BE2C (cell line): ENCODE results near the gene APOOL.
"Not testable (repeated sequence)": the region's sequence is repeated elsewhere in the genome, so short reads cannot be mapped to it uniquely, and the experiment has no call there.

Experiments
- DNase-seq: peaks from one replicate; pipeline ENCODE4 v3.0.0-alpha.2; 2020
- H3K27me3 ChIP-seq: fragments of 250-450 bp; sonication (Bioruptor Pico); 2 replicates; pipeline ENCODE4 v1.5.1; 2020; ENCODE audit warnings: mild to moderate bottlenecking
- H3K36me3 ChIP-seq: fragments of 250-450 bp; sonication (Bioruptor Pico); 2 replicates; pipeline ENCODE4 v1.5.1; 2020; ENCODE audit warnings: mild to moderate bottlenecking
- H3K4me1 ChIP-seq: fragments of 250-450 bp; sonication (Bioruptor Pico); 2 replicates; pipeline ENCODE4 v1.5.1; 2020
- H3K4me3 ChIP-seq: 2 replicates; pipeline ENCODE4 v1.5.1; 2011; ENCODE audit warnings: low read depth, low read length
- H3K9me3 ChIP-seq: fragments of 250-450 bp; sonication (Bioruptor Pico); 2 replicates; pipeline ENCODE4 v1.5.1; 2020
- TF ChIP-seq, protein P1 (sequence below): IDR thresholded peaks from 2 replicates; pipeline ENCODE4 v1.5.1; 2012; ENCODE audit warnings: mild to moderate bottlenecking, low read depth, low read length

Gene APOOL

DNA sequence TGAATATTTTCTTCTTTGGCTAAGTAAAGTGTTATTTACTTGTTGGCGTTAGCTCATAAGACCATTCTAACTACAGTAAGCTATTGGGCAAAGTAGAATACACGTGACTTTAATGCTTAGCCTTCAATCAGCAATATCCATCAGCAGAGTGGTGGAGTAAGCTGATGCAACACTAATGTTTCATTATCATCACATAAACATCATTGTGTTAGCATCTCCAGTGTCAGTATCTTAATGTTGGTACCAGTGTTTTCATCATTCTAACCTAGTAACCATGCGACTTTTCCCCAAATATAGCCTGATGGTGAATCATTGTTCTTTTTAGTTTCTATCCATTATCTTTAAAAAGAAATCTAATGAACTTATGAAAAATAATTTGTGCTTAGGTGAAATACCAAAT lies 48.5 kb downstream of the APOOL start:
- H3K4me1 ChIP-seq = no peaks in the 10 kb centered on the region
- DNase-seq = no peak
- no peaks in the 10 kb centered on the region for H3K36me3 ChIP-seq
- H3K27me3 ChIP-seq = no peaks in the 10 kb centered on the region
- TF ChIP-seq, protein P1, sequence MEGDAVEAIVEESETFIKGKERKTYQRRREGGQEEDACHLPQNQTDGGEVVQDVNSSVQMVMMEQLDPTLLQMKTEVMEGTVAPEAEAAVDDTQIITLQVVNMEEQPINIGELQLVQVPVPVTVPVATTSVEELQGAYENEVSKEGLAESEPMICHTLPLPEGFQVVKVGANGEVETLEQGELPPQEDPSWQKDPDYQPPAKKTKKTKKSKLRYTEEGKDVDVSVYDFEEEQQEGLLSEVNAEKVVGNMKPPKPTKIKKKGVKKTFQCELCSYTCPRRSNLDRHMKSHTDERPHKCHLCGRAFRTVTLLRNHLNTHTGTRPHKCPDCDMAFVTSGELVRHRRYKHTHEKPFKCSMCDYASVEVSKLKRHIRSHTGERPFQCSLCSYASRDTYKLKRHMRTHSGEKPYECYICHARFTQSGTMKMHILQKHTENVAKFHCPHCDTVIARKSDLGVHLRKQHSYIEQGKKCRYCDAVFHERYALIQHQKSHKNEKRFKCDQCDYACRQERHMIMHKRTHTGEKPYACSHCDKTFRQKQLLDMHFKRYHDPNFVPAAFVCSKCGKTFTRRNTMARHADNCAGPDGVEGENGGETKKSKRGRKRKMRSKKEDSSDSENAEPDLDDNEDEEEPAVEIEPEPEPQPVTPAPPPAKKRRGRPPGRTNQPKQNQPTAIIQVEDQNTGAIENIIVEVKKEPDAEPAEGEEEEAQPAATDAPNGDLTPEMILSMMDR = no peak
- no peak overlapping the region for H3K4me3 ChIP-seq
- no peaks in the 10 kb centered on the region for H3K9me3 ChIP-seq

DNA sequence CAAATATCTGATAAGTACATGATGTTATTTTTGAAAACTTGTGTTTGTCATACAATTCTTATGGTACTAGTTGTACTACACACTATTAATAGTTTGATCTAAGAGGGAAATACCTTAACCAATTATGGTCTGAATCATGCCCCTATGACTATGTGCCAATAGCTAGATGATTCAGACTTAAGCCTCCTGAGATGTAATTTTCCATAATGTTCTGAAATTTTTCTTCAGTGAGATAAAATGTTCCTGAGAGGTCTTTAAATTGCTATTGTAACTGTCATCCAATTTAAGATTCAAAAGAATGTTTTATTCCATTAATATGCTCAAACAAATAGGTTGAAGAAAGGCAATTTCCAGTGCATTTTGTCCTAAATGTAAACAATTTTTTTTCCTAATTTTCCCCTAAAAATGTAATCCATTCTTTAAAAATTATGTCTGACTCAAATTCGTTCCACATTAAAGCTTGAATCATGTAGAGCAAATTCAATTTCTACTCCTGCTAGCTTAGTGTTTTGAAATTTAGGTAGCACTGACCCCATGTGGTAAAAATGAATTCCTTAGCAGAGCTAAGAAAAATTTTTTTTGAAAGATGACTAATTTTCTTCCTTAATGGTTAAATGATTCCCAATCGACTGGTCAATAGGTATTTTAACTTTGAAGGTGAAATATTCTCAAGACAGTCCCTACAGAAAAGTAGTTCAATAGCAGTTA lies 49.1 kb downstream of the APOOL start:
- DNase-seq = no peak

DNA sequence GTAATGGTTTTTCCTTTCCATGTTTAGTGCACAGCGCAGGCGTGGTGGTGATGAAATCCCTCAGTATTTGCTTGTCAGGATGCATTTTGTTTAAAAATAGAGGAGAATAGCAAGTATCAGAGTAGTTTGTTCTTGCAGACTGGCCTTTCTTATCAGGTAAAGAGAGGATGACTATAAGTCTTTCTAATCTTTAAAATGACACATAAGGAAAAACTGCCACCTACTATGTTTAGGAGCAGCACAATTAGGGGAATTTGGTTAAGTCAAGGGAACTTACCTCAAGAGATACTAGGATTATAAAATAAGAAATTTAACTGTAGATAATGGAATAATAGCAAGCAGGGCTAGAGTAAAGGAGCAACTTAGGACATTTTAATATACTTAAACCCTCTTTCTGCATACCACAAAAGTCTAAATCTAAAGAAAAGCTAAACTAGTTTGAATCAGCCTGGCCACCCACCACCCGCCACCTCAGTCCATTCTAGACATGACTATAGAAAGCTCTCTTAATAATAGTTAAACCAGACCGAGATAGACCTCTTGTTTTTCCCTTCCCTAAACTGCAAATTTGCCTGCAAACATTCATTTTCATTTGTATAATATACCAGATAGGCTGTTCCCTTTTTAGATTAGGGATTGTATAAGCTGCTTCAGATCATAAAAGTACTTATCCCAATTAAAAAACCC lies 62.0 kb downstream of the APOOL start:
- Histone ChIP-seq H3K9me3 (no peaks in the 10 kb centered on the region), H3K27me3 (no peaks in the 10 kb centered on the region)
- TF ChIP-seq, protein P1 = no peak

More for the DNA sequence above, 49.1 kb downstream of the APOOL start:
- Histone ChIP-seq H3K9me3 (no peaks in the 10 kb centered on the region), H3K4me1 (no peaks in the 10 kb centered on the region), H3K4me3 (no peak overlapping the region), H3K27me3 (no peaks in the 10 kb centered on the region), H3K36me3 (no peaks in the 10 kb centered on the region)
- TF ChIP-seq, protein P1 = peak; percentile 47

DNA sequence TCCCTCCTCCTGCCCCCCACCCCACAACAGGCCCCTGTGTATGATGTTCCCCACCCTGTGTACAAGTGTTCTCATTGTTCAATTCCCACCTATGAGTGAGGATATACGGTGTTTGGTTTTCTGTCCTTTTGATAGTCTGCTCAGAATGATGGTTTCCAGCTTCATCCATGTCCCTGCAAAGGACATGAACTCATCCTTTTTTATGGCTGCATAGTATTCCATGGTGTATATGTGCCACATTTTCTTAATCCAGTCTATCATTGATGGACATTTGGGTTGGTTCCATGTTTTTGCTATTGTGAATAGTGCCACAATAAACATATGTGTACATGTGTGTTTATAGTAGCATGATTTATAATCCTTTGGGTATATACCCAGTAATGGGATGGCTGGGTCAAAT lies 73.6 kb downstream of the APOOL start:
- not testable (repeated sequence) for H3K9me3 ChIP-seq, H3K27me3 ChIP-seq, DNase-seq, H3K36me3 ChIP-seq, H3K4me1 ChIP-seq, H3K4me3 ChIP-seq

More for the DNA sequence above, 62.0 kb downstream of the APOOL start:
- Histone ChIP-seq H3K4me3 (no peak overlapping the region), H3K36me3 (no peaks in the 10 kb centered on the region), H3K4me1 (no peaks in the 10 kb centered on the region)
- DNase-seq = no peak

DNA sequence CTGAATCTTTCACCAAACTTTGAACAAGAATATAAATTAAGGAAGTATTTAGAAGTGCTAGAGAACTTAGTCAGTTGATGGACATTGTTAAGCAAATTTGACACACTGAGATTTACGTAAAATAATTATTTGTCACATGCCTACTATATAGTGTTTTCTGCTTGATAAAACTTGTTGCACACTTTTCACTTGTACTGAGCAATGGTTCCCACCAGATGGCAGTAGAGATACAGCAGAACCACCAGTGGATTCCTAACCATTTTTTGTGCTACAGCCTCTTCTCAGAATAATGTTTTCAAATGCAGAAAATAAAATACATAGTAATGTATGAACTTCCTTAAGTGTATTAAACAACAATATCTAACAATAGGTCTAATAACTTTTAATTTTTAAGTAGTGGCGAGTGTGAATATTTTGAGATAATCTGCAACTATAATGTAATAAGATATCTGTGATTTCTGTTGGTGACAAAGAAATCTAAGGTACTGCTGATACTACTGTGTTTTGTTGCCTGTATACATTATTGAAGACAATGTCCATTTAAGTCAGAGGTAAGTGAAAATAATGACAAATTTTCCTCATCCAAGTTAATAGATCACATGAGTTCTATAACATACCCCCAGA lies 81.2 kb downstream of the APOOL start:
- TF ChIP-seq, protein P1 = peak; percentile 73
- H3K4me1 ChIP-seq = no peaks in the 10 kb centered on the region
- H3K27me3 ChIP-seq = no peaks in the 10 kb centered on the region
- H3K9me3 ChIP-seq = no peaks in the 10 kb centered on the region
- H3K36me3 ChIP-seq = no peaks in the 10 kb centered on the region
- DNase-seq = peak; percentile 5
- H3K4me3 ChIP-seq = no peak overlapping the region

DNA sequence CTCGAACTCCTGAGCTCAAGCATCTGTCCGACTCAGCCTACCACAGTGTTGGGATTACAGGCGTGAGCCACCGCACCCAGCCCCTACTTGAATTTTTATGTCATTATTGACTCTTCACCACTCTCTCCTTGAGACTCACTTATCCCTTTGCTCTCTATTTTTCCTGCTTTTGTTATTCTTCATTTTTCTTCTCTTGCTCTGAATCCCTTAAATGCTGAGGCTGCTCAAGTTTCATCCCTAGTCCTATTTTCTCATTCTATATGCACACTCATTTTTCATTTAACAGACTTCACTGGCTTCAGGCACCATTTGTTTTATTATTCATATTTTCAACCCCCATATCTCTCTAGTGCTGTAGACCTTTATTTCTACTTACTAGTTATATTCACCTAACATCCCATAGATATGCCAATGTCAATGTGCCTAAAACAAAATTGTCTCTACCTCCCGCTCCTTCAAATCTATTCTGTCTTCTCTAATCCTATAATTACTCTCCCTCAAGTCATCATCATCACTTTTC lies 85.7 kb downstream of the APOOL start:
- TF ChIP-seq, protein P1 = no peak
- H3K4me3 ChIP-seq = no peak overlapping the region
- no peaks in the 10 kb centered on the region for H3K36me3 ChIP-seq
- no peaks in the 10 kb centered on the region for H3K27me3 ChIP-seq
- DNase-seq = no peak
- H3K4me1 ChIP-seq = no peaks in the 10 kb centered on the region
- H3K9me3 ChIP-seq = no peaks in the 10 kb centered on the region
